Hematopoietic multipotent progenitor cell treated with erythropoietin and hydrocortisone succinate and interleukin-3 and kit ligand, for 6 days (in vitro differentiated cells): ENCODE measurements around the gene PLEK.
A peak's percentile ranks its signal among the peaks of the same experiment; 100 is the strongest.
"Not testable (repeated sequence)": the region's sequence is repeated elsewhere in the genome, so short reads cannot be mapped to it uniquely, and the experiment has no call there.

Source experiments
- DNase-seq: peaks from one replicate; pipeline ENCODE4 v3.0.0-alpha.2; 2015

PLEK gene

DNA sequence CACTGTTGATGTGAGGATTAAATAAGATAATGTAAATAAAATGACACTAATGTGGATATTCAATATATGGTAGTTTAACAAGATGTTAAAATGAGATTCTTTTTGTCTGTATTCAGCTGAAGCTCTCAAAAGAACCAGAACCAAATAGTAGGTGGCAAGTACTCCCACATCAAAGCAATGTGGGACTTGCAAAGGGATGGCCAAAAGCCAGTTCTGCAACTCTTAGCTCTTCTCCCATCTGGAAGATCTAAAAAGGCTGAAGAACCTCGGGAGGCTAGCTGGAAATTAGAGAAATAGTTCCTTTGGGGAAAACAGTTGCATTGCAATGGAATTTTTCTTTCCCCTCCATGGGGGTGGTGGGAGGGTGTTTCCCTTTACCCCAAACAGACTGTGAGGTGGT, 53.3 kb downstream of the PLEK start:
- no peak for DNase-seq

DNA sequence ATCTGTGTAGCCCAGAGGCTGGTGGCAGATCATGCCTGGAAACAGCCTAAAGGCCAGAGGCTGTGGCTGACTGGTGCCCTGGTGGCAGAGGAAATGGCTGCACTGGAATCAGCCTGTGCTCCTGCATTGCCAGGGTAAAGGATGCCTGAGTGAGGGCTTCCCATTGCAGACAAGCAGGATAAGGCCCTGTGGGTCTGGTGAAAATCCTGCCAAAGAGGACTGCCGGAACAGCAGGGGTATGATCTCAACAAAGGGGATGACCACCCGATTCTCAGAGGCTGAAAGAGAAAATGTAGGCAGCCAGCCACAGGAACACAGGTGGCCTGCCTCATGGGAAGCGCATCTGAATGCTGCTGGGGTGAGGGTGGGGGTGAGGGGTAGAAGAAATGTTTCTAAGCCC, 53.8 kb downstream of the PLEK start:
- DNase-seq, result no peak

DNA sequence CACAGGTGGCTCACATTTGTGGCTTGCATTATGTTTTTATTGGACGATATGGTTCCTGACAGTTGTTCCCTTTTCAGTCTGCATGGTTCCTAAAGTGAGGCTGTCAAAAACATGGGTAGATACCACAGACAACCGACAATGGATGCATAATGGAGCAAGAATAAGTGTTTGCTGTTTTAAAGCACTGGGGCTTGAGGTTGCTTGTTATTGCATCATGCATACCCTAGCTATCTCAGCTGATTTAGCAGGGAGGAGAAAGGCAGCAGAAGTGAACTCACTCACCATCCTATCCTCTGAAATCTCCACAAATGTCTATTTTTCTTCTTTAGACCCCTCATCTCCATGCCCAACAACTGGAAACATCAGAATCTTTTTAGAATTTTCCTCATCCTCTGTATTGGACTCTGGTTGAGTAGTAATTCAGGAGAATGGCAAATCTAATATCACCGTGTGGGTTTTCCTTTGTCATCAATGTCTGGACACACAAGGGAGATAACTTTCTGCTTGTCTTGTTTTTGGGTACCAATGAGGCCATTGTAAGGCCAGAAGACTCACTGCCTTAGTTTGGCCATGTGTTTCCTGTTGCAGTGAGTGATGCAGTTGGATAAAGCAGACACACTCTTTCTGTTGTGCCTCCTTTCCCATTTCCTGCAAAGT, 55.3 kb downstream of the PLEK start:
- peak; percentile 50 for DNase-seq

DNA sequence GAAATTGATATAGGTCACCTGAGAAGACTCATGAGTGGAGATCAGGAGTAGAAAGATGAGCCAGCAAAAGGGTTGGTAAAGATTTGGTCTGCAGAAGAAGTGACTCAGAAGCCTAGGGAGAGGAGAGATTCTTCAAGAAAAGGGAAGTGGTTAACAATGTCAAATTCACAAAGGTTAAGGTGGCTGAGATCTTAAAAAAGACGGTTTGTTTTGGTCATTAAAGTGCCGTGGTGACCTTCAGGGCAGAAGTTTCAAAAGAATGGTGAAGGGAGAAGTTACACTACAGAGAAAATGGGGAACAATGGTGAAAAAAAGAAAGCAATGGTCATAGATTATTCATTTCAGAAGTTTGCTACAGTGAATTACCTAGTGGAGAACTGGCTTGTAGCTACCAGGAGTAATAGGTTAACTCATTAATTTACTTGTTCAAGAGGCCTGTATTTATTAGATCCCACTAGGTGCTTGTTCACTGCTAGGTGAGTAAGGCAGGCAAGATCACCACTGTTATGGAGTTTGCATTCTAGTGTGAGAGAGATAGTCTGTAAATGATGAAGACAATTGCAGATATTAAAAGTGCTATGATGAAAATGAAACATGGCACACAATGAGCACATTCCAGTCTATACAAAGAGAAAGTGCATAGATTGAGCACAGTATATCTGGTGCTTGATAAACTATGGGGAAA, 59.0 kb downstream of the PLEK start:
- peak; percentile 81 for DNase-seq

- DNase-seq, result no peak
Observed at GRCh38 chr2:68425503-68425902, 60.4 kb downstream of the PLEK start.

DNA sequence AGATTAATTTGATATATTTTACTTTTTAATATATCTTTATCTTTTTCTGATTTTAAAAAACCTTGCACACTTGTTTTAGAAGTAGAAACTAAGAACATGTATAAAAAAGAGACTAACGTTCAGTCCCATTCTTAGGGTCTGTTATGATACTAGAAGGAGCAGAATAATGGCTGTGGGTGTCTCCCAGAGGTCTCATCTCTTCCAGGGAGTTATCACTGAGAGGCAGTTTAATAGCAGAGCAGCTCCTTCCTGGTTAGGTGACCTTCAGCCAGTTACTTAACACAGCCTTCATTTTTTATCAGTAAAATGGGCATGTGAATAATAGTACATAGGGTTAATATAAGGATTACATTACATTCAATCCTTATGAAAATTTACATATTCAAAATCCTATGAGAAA, 61.4 kb downstream of the PLEK start:
- no peak for DNase-seq

DNA sequence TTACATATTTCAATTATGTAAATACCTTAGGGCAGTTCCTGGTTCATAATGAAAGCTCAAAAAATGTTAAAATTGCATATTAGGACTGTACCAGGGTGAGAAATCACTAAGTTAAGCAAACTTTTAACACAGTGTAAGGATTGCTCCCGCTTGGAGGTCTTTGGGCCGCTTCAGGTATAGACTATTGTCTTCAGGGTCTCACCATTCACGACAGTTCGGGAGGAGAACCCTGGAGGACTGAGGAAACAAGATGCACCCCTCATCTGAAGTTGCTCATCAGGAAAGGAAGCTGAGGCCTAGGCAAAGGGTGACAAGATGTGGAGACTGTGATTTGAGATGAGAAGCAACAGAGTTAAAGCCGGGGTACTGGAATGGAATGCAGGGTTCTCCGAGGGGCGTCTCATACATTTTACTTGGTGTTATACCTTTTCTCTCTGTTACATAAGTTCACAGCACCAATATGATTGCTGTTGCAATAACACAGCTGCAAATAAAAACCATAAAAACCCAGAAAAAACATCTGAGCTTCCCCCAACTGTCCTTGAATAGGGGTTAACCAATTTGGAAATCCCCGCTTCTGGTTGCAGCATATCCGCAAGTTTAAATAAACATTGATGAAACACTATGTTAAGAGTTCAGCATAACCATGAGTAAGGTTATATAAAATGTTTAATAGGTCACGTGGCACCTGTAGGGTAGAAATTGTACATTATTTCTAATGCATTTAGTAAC, 61.9 kb downstream of the PLEK start:
- peak; percentile 60 for DNase-seq

- DNase-seq, result no peak
Observed at GRCh38 chr2:68428126-68428525, 63.0 kb downstream of the PLEK start.

DNA sequence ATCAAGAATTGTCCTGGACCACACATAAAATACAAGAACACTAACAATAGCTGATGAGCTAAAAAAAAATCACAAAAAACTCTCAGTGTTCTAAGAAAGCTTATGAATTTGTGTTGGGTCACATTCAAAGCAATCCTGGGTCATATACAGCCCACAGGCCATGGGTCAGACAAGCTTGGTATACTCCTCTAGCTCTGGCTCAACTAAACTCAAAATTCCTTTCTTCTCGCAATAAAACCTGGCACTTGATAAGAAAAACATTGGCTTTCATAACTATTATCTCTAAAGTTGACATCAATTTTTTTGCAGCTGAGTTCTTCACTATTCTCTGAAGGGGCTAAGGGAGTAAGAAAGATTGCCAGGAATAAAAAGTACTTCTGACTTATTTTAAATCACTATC, 63.7 kb downstream of the PLEK start:
- no peak for DNase-seq

DNA sequence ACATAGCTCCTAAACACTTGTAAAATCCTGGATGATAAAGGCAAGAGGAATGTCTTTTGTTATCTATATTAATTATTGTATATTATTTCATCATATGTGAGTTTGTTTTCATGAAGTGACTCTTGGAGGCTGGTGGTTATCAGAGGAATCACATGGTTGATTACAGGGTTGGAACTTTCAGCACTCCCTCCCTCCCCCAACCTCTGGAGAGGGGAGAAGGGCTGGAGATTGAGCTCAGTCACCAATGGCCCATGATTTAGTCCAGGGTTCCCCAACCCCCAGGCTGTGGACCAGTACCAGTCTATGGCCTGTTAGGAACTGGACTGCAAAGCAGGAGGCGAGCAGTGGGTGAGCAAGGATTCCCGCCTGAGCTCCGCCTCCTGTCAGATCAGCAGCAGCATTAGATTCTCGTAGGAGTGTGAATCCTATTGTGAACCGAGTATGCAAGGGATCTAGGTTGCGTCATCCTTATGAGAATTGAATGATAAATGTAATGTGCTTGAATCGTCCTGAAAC, 64.3 kb downstream of the PLEK start:
- peak; percentile 47 for DNase-seq

DNA sequence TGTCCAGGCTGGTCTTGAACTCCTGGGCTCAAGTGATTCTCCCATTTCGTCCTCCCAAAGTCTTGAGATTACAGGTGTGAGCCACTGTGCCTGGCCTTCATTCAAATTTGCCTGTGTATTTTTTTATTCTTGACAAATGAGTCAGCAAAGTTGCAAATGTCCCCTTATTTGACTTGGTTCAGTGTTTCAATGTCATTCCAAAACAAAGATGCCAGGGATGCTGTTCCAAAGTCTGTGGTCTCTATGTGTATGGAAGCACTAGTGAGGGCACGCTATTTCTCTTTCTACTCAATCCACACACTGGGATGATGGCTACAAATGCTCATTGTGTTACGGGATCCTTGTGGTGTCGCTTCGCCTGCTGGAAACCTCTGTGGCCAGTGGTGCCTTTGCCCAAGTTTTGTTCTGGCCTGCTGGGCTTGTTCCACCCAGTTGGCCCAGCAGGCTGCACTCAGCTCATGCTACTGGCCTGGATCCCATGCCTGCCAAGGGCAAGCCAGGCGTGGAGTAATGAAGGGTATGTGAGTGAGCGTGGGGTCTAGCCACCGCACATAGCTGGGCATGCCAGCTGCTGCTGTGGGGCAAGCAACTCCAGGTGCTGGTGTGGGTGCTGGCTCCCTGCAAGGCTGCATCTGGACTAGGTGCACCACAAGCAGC, 66.4 kb downstream of the PLEK start:
- DNase-seq, result no peak

- DNase-seq, result no peak
Observed at GRCh38 chr2:68432696-68433658, 67.9 kb downstream of the PLEK start.

GRCh38 chr2:68434981-68435380, 69.9 kb downstream of the PLEK start:
- peak; percentile 32 for DNase-seq

- DNase-seq, result no peak
Observed at GRCh38 chr2:68435615-68436014, 70.5 kb downstream of the PLEK start.

DNA sequence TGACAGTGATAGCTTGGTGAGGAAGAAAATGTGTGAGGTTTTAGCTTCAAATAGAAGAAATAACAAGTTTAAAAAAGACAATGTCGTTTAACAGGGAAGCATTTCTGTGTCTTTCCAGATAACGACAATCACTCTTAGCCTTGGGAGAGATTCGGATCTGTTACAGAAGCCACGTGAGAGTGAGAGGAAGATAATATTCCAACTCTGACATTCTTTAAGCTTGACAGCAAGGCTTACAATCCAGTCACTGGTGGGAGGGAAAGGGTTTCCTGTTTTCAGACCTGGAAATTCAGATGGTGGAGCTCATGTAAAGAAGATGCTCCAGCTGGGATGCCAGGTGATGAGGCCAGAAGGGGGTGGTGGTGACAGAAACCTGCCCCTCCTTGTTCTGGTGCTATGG, 71.2 kb downstream of the PLEK start:
- no peak for DNase-seq

DNA sequence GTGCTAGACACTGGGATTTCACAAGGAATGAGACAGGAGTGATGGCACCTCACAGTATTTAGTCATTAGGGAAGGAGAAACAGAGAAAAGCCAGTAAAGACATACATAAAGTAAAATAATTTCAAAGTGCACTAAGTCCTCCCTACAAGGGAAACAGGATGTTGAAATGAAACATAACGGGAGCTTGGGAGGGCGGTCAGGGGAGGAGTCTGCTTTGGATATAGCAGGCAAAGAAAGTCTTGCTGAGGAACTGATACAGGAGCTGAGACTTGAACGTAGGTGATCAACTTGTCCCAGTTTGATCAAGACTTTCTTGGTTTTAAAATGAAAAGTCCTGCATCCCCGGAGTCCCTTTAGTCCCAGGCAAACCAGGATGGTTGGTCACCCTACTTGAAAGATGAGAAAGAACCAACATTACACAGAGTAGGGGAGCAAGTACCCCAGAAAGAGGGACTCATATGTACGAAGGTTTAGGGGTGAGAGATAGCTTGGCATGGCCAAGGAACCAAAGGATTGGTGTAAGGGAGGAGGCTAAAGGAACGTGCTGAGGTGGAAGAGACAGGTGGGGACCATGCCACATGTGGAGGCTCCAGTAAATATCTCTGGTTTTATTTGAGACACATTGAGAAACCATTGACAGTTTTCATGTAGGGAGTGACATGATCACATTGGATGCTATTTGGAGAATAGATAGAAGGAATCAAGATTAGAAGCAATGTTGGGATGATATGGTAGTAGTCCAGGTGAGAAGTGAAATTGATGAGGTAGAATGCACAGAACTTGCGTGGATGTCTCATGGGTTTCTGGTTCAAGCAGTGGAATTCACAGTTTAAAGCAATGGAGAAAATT, 73.6 kb downstream of the PLEK start:
- no peak for DNase-seq

- peak; percentile 99 for DNase-seq
Observed at GRCh38 chr2:68441179-68441993, 76.3 kb downstream of the PLEK start.

DNA sequence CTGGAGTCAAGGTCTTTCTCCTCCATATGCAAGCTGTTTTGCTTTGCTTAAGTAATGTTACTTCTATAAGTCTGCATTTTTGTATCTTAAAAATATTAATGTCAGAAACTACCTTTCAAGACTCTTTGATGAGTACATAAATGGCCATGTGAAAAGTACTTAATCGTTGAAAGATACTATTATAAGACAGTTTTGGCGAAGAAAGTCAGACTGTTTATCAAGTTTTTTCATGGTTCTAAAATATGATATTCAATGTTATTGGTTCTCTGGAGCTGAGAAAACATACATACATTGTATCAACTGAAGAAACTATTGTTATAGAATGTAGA, 76.9 kb downstream of the PLEK start:
- DNase-seq, result no peak

DNA sequence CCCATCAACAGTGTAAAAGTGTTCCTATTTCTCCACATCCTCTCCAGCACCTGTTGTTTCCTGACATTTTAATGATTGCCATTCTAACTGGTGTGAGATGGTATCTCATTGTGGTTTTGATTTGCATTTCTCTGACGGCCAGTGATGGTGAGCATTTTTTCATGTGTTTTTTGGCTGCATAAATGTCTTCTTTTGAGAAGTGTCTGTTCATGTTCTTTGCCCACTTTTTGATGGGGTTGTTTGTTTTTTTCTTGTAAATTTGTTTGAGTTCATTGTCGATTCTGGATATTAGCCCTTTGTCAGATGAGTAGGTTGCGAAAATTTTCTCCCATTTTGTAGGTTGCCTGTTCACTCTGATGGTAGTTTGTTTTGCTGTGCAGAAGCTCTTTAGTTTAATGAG, 81.3 kb downstream of the PLEK start:
- not testable (repeated sequence) for DNase-seq
